A549 treated with DMSO at 1 μM for 4 hours (cell line): Measurements from ENCODE around the gene IGF2BP3. TPM values are rescaled to one million over a fixed set of nuclear protein-coding genes. Genes with fewer than 3 reads are reported as not detected.

Experiments
- total RNA-seq: library from RNA; stranded (reverse); fragments of 200-300 nt; extraction: Qiagen RNA extraction; gene quantifications from 5 replicates; pipeline ENCODE4 v1.2.3, GENCODE V29; 2022; ENCODE audit warnings: low read depth

IGF2BP3 gene
- 20.7 to 26.6 TPM (median 25.1 TPM) in 5 replicates for total RNA-seq

DNA sequence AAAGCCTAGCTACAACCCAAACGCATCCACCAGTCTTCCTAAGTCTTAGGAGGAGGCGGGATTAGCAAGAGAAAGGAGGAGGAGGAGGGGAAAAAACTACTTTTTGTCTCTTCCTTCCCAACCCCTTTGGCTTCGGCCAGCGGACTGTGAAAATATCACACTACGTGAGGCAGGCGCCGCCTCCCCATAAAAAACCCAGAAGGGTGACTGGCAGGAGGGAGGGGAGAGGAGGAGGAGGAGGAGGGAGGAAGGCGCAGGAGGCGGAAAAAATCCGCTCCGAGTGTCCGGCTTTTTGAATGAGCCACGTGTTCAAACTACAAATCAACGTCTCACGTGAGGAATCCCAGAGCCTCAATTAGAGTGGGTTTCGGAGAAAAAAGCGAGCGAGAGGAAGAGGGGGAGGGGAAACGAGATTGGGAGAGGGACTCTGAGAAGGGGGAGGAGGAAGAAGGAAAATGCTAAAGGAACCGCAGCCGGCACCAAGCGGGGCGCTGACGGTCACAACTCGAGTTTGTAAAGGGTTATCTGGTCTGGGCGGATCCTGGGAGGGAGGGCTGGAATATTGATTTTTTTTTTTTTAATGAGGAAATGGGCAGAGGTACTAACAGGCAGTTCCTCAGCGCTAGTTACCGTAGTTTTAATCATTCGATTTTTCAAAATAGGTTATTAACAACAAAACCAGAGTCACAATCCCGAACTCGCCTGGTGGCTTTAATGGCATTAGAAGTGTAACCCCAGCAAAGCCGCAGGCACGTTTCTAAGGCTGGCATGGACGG lies at the start of gene IGF2BP3:
TSS of gene IGF2BP3 (minus strand) at position 162 of the 776 bp plus-strand sequence. CDS start 381 bp downstream, outside the sequence.

DNA sequence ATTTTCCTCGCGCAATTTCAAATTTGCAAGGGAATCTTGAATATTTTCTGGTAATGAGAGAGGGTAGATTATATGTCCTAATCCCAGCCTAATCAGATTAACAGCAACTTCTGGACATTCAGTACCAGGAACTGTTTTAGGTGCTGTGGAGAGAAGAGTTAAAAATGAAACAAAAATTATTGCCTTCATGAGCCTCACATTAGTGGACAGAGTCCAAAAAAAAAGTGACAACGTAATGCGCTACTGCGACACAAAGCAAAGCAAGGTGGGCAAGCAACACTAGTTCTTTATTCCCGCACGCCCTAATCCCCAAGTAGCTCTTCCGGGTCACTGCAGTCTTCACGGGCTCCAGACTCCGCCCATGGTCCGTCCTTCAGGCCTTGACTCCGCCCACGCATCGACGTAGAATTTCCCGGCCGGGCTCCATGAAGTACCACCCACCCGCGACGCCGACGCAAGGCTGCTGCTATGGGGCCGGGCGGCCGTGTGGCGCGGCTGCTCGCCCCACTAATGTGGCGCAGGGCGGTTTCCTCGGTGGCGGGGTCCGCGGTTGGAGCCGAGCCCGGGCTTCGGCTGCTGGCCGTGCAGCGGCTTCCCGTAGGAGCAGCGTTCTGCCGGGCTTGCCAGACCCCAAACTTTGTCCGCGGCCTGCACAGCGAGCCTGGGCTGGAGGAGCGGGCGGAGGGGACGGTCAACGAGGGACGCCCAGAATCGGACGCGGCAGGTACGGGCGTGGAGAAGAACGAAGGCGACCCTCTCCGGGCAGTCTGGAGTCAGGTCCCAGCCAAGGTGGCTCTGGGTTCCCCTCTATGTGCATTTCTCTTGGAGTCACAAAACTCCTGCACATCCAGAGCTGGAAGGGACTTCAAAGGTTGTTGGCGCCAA lies 171.2 kb downstream of the IGF2BP3 start, which contains the start of gene MALSU1:
TSS of gene MALSU1 (plus strand) at position 455 of the 885 bp plus-strand sequence. CDS start at position 469, 14 bp downstream.

Other genes with a start within 250 kb of the IGF2BP3 start
- gene GPNMB, start 223.7 kb downstream of the IGF2BP3 start, total RNA-seq = 2.0 to 3.2 TPM (median 2.7 TPM) in 5 replicates
- gene MALSU1, start 171.2 kb downstream of the IGF2BP3 start, total RNA-seq = 63.5 to 84.8 TPM (median 83.1 TPM) in 5 replicates
- 67.1 to 78.7 TPM (median 77.0 TPM) in 5 replicates for gene TRA2A, start 61.5 kb upstream of the IGF2BP3 start, total RNA-seq
- gene CCDC126, start 126.9 kb upstream of the IGF2BP3 start, total RNA-seq = 2.7 to 4.8 TPM (median 3.9 TPM) in 5 replicates
- gene FAM221A, start 209.7 kb upstream of the IGF2BP3 start, total RNA-seq = 0.15 to 1.6 TPM (median 0.52 TPM) in 5 replicates
- 0.31 to 0.51 TPM (median 0.43 TPM) in 5 replicates for gene STK31, start 239.7 kb upstream of the IGF2BP3 start, total RNA-seq